K562 (cell line): ENCODE measurements around the gene SCP2.
"Not testable (repeated sequence)": the region's sequence is repeated elsewhere in the genome, so short reads cannot be mapped to it uniquely, and the experiment has no call there.

ENCODE experiments used
- DPF2 ChIP-seq: fragments of 450-650 bp; IDR thresholded peaks from 2 replicates; pipeline ENCODE4 v1.6.1; 2016
- EZH2 ChIP-seq: IDR thresholded peaks from 2 replicates; pipeline ENCODE4 v1.6.1; 2012; ENCODE audit warnings: low read depth, mild to moderate bottlenecking, inconsistent platforms, low read length, borderline replicate concordance
- HDAC6 ChIP-seq: IDR thresholded peaks from 2 replicates; pipeline ENCODE4 v1.6.1; 2012; ENCODE audit warnings: low read depth, mild to moderate bottlenecking, control low read depth, inconsistent platforms, low read length, moderate library complexity
- JUN ChIP-seq, 2 experiments: sonication (generic) in 1 of 2; formaldehyde crosslinking in 1 of 2; IDR thresholded peaks; 2 replicates each; pipeline versions ENCODE4 v1.6.1 to v1.8.0; 2012 to 2022; ENCODE audit warnings: borderline replicate concordance in 2 of 2, mild to moderate bottlenecking in 2 of 2, improper control_type of control experiment in 1 of 2, low read depth in 1 of 2, low read length in 1 of 2, missing genetic modification reagents in 1 of 2
- KLF16 ChIP-seq: IDR thresholded peaks from 2 replicates; pipeline ENCODE4 v1.6.1; 2016; ENCODE audit warnings: antibody characterized with exemption
- NCOR1 ChIP-seq: fragments of 450-650 bp; IDR thresholded peaks from 2 replicates; pipeline ENCODE4 v1.6.1; 2016; ENCODE audit warnings: mild to moderate bottlenecking, moderate library complexity
- POLR2AphosphoS5 ChIP-seq: IDR thresholded peaks from 2 replicates; pipeline ENCODE4 v1.6.1; 2011; ENCODE audit warnings: mild to moderate bottlenecking, low read depth, low read length, moderate library complexity; ENCODE audit not compliant: control insufficient read depth, insufficient read depth
- PTTG1 ChIP-seq: fragments of 450-650 bp; IDR thresholded peaks from 2 replicates; pipeline ENCODE4 v1.6.1; 2016; ENCODE audit warnings: low read depth, mild to moderate bottlenecking, missing genetic modification characterization, missing compliant biosample characterization
- SIX5 ChIP-seq, 2 experiments: IDR thresholded peaks; 2 replicates each; pipeline ENCODE4 v1.6.1; 2011; ENCODE audit warnings: low read length in 2 of 2, borderline replicate concordance in 1 of 2, low read depth in 1 of 2, mild to moderate bottlenecking in 1 of 2, moderate library complexity in 1 of 2; ENCODE audit not compliant: insufficient read depth in 1 of 2
- STAG1 ChIP-seq: sonication (generic); formaldehyde crosslinking; IDR thresholded peaks from 2 replicates; pipeline ENCODE4 v1.5.0; 2020; ENCODE audit warnings: missing genetic modification reagents, borderline replicate concordance
- ZFP30 ChIP-seq: fragments of 250-450 bp; sonication (Bioruptor Pico); IDR thresholded peaks from 2 replicates; pipeline ENCODE4 v1.8.0; 2022; ENCODE audit warnings: moderate library complexity, mild to moderate bottlenecking, inconsistent platforms, borderline replicate concordance
- ZNF274 ChIP-seq: IDR thresholded peaks from 2 replicates; pipeline ENCODE4 v1.6.1; 2011; ENCODE audit warnings: low read depth, mild to moderate bottlenecking, low read length, moderate library complexity, borderline replicate concordance
- TF ChIP-seq, protein P1 (sequence below): fragments of 250-450 bp; sonication (Bioruptor Pico); IDR thresholded peaks from 2 replicates; pipeline ENCODE4 v1.4.0; 2020; ENCODE audit warnings: mild to moderate bottlenecking, moderate library complexity
- TF ChIP-seq, protein P2 (sequence below): fragments of 250-450 bp; sonication (Bioruptor Pico); IDR thresholded peaks from 2 replicates; pipeline ENCODE4 v1.8.0; 2022; ENCODE audit warnings: moderate library complexity, mild to moderate bottlenecking, inconsistent platforms

DNA sequence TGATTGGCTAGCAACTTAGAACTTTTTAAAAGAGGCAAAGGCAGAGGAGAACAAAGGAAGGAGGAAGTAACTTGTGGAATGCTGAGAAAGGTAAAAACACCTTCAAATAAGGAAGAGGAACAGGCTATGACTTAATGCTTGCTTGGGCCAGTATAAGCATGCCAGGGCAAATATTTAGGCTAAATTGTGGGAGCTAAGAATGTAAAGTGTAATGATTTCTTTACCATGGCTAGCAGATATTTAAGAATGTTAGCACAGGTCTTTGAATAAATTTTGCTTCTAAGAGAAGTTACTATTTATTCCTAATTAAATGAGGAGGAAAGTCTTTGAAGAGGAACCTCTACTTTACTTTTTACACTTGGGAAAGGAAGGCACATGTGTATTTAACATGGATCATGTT, 22.5 kb downstream of the SCP2 start:
- TF ChIP-seq, protein P1, sequence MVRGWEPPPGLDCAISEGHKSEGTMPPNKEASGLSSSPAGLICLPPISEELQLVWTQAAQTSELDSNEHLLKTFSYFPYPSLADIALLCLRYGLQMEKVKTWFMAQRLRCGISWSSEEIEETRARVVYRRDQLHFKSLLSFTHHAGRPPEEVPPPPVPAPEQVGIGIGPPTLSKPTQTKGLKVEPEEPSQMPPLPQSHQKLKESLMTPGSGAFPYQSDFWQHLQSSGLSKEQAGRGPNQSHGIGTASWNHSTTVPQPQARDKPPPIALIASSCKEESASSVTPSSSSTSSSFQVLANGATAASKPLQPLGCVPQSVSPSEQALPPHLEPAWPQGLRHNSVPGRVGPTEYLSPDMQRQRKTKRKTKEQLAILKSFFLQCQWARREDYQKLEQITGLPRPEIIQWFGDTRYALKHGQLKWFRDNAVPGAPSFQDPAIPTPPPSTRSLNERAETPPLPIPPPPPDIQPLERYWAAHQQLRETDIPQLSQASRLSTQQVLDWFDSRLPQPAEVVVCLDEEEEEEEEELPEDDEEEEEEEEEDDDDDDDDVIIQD (CRISPR knock-in tag) = not testable (repeated sequence)
- not testable (repeated sequence) for TF ChIP-seq KLF16; ZFP30 (CRISPR knock-in tag); NCOR1; POLR2AphosphoS5; JUN (IDR thresholded peaks at IDR 0.05; ENCODE audit: borderline replicate concordance, low read depth, low read length); JUN (CRISPR knock-in tag; IDR thresholded peaks at IDR 0.05; ENCODE audit: borderline replicate concordance); DPF2; SIX5 (IDR thresholded peaks at IDR 0.05; ENCODE audit: borderline replicate concordance in 1 of 2, insufficient read depth in 1 of 2, low read depth in 1 of 2, low read length in 2 of 2); EZH2; ZNF274; PTTG1 (tag); HDAC6; STAG1 (CRISPR knock-in tag)
- TF ChIP-seq, protein P2, sequence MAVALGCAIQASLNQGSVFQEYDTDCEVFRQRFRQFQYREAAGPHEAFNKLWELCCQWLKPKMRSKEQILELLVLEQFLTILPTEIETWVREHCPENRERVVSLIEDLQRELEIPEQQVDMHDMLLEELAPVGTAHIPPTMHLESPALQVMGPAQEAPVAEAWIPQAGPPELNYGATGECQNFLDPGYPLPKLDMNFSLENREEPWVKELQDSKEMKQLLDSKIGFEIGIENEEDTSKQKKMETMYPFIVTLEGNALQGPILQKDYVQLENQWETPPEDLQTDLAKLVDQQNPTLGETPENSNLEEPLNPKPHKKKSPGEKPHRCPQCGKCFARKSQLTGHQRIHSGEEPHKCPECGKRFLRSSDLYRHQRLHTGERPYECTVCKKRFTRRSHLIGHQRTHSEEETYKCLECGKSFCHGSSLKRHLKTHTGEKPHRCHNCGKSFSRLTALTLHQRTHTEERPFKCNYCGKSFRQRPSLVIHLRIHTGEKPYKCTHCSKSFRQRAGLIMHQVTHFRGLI (CRISPR knock-in tag) = not testable (repeated sequence)
